ENCODE measurements around the gene YPEL1. TPM values are rescaled to one million over a fixed set of nuclear protein-coding genes. Genes with fewer than 3 reads are reported as not detected.

YPEL1 gene
- total RNA-seq, 1 experiment from 2014 or later = 1.2 TPM

GRCh38 chr22:21739828-21740377 lies 4.3 kb upstream of the YPEL1 start:
- Histone ChIP-seq H3K9me3 (no peaks in the 10 kb centered on the region), H3K27me3 (replicated peaks; ENCODE audit: control insufficient read depth, insufficient read depth, low read length) (no peaks in the 10 kb centered on the region), H3K36me3 (ENCODE audit: control insufficient read depth, insufficient read depth, low read length) (no peaks in the 10 kb centered on the region), H3K4me3 (ENCODE audit: low read depth, low read length) (no peak overlapping the region), H3K4me1 (peaks cover 3% of the 10 kb centered on the region; the same call in 1 of the 2 replicates)
- ChIA-PET POLR2A (no interaction called here), CTCF (no interaction called here)
- DNase-seq = no peak
- no peaks in the 10 kb centered on the region for H3K9me3 Mint-ChIP-seq (ENCODE audit: unreplicated experiment)
- TF ChIP-seq CTCF (IDR thresholded peaks at IDR 0.05; ENCODE audit: insufficient read depth in 1 of 2, low read depth in 1 of 2, low read length in 1 of 2, severe bottlenecking in 1 of 2, unreplicated experiment in 1 of 2) = no peak
- peaks cover 3% of the 10 kb centered on the region for H3K4me1 Mint-ChIP-seq (ENCODE audit: low read depth, unreplicated experiment)
- no TSS peak for BruUV-seq (replicated peaks)
- no peak overlapping the region for H3K4me3 Mint-ChIP-seq (ENCODE audit: unreplicated experiment)
- intact Hi-C loops (cut with micrococcal nuclease; ENCODE audit: unreplicated experiment) = no loop called here
- H3K36me3 Mint-ChIP-seq (ENCODE audit: insufficient read depth, unreplicated experiment) = no peaks in the 10 kb centered on the region
- H3K27ac Mint-ChIP-seq (ENCODE audit: unreplicated experiment) = no peak overlapping the region
- H3K27me3 Mint-ChIP-seq (ENCODE audit: insufficient read depth, unreplicated experiment) = peaks cover 6% of the 10 kb centered on the region

- Mint-ChIP-seq H3K4me1 (ENCODE audit: low read depth, unreplicated experiment) (peaks cover 8% of the 10 kb centered on the region), H3K27ac (ENCODE audit: unreplicated experiment) (no peak overlapping the region), H3K4me3 (ENCODE audit: unreplicated experiment) (no peak overlapping the region), H3K9me3 (ENCODE audit: unreplicated experiment) (no peaks in the 10 kb centered on the region), H3K27me3 (ENCODE audit: insufficient read depth, unreplicated experiment) (peaks cover 6% of the 10 kb centered on the region), H3K36me3 (ENCODE audit: insufficient read depth, unreplicated experiment) (no peaks in the 10 kb centered on the region)
- H3K27me3 ChIP-seq (replicated peaks; ENCODE audit: control insufficient read depth, insufficient read depth, low read length) = no peaks in the 10 kb centered on the region
- no peak overlapping the region for H3K4me3 ChIP-seq (ENCODE audit: low read depth, low read length)
- intact Hi-C loops (cut with micrococcal nuclease; ENCODE audit: unreplicated experiment) = no loop called here
- TF ChIP-seq CTCF (IDR thresholded peaks at IDR 0.05; ENCODE audit: insufficient read depth in 1 of 2, low read depth in 1 of 2, low read length in 1 of 2, severe bottlenecking in 1 of 2, unreplicated experiment in 1 of 2) = no peak
- ChIA-PET POLR2A (no interaction called here), CTCF (no interaction called here)
- BruUV-seq (replicated peaks) = no TSS peak
- H3K9me3 ChIP-seq = no peaks in the 10 kb centered on the region
- peaks cover 3% of the 10 kb centered on the region; the same call in 1 of the 2 replicates for H3K4me1 ChIP-seq
- no peaks in the 10 kb centered on the region for H3K36me3 ChIP-seq (ENCODE audit: control insufficient read depth, insufficient read depth, low read length)
- no peak for DNase-seq
Observed at GRCh38 chr22:21738966-21739365, 3.4 kb upstream of the YPEL1 start.

- no peaks in the 10 kb centered on the region for H3K36me3 Mint-ChIP-seq (ENCODE audit: insufficient read depth, unreplicated experiment)
- no peak for TF ChIP-seq CTCF (IDR thresholded peaks at IDR 0.05; ENCODE audit: insufficient read depth in 1 of 2, low read depth in 1 of 2, low read length in 1 of 2, severe bottlenecking in 1 of 2, unreplicated experiment in 1 of 2)
- Histone ChIP-seq H3K36me3 (ENCODE audit: control insufficient read depth, insufficient read depth, low read length) (no peaks in the 10 kb centered on the region), H3K4me1 (peaks cover 3% of the 10 kb centered on the region; the same call in 1 of the 2 replicates), H3K9me3 (no peaks in the 10 kb centered on the region), H3K27me3 (replicated peaks; ENCODE audit: control insufficient read depth, insufficient read depth, low read length) (no peaks in the 10 kb centered on the region), H3K4me3 (ENCODE audit: low read depth, low read length) (no peak overlapping the region)
- no TSS peak for BruUV-seq (replicated peaks)
- no peak overlapping the region for H3K4me3 Mint-ChIP-seq (ENCODE audit: unreplicated experiment)
- H3K27ac Mint-ChIP-seq (ENCODE audit: unreplicated experiment) = no peak overlapping the region
- CTCF ChIA-PET = no interaction called here
- DNase-seq = no peak
- POLR2A ChIA-PET = no interaction called here
- no peaks in the 10 kb centered on the region for H3K9me3 Mint-ChIP-seq (ENCODE audit: unreplicated experiment)
- peaks cover 8% of the 10 kb centered on the region for H3K4me1 Mint-ChIP-seq (ENCODE audit: low read depth, unreplicated experiment)
- intact Hi-C loops (cut with micrococcal nuclease; ENCODE audit: unreplicated experiment) = no loop called here
- peaks cover 6% of the 10 kb centered on the region for H3K27me3 Mint-ChIP-seq (ENCODE audit: insufficient read depth, unreplicated experiment)
Observed at GRCh38 chr22:21738081-21738480, 2.5 kb upstream of the YPEL1 start.

Measured in Caco-2 (cell line).